CD4-positive, alpha-beta T cell treated with Interleukin-2 at 100 ng/mL for 4 hours (primary cell): ENCODE results near the gene COL5A3.
"Not testable (repeated sequence)": the region's sequence is repeated elsewhere in the genome, so short reads cannot be mapped to it uniquely, and the experiment has no call there.

Experiments
- DNase-seq: peaks from one replicate; pipeline ENCODE4 v3.0.0-alpha.2; 2020; ENCODE audit warnings: low spot score

Gene COL5A3

GRCh38 chr19:10010247-10010691 is at the start of gene COL5A3:
Gene COL5A3 (minus strand): TSS chr19:10010504. CDS start chr19:10010385, 119 bp downstream.
- no peak for DNase-seq

DNA sequence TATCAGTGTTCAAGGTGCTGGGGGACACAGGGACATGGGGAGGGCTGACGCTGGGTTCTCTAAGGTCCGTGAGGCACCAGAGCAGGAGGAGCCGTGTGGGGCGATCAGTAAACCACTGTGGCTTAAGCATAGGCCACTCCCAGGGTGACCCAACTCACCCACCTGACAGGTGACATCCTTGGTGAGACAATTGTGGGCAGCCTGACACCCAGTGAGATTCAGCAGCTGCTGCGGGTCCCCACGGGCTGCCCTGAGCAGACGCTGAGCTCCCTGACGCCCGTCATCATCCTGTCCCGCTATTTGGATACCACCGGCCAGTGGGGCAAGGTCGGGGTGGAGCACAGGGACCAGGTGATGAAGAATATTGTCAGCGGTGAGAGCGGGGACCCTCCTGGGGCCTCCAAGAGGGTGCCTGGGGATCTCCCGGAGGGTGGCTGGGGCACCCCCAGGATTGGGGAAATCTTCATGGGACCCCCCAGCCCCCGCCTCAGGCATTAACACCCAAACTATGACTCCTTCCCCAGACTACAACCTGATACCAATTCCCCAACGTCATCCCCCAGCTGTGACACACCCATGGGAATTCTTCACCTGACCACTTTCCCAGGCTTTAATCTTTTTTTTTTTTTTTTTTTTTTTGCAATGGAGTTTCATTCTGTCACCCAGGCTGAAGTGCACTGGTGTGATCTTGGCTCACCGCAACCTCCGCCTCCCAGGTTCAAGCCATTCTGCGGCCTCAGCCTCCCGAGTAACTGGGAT is 42.5 kb upstream of the COL5A3 start:
- no peak for DNase-seq

GRCh38 chr19:10049626-10050025 is 39.3 kb upstream of the COL5A3 start:
- no peak for DNase-seq

GRCh38 chr19:10045371-10045770 is 35.1 kb upstream of the COL5A3 start:
- DNase-seq, result no peak

DNA sequence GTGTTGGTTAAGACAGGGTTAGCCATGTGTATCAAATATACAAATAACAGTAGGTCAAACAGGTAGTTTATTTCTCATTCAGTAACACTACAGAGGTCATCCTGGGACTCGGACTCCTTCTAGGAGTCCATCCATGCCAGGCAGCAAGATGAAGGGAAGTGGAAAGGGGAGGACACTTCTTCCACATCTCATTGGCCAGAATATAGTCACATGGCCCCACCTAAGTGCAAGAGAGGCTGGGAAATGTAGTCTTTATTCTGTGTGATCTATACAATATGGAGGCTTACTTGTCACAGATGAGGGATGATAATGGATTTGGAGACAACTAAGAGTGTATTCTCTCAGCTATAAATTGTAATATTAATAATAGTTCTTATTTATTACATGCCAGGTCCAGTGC is 34.1 kb upstream of the COL5A3 start:
- no peak for DNase-seq

- DNase-seq, result no peak
These were observed 33.1 kb upstream of the COL5A3 start for GRCh38 chr19:10043286-10043927.

GRCh38 chr19:10037809-10038208 is 27.5 kb upstream of the COL5A3 start:
- no peak for DNase-seq

DNA sequence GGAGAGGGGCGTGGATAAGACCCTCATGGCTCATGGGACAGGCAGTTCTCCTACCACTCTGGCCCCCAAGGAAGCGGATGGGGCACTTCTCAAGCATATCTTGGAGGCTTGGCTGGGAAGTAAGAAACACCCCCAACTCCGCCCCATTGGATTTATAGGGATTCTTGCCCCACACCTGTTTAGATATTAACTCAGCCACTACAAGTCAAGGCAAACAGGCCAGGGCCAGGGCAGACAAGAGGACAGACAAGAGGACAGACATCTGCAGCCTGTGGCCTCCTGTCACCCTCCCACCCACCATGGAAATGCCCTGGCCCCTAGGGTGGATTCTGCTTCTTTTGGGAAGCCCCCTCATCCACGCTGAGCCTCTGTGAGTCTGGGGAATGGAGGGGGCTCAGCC is 27.1 kb upstream of the COL5A3 start:
- no peak for DNase-seq

GRCh38 chr19:10036601-10037071 is 26.3 kb upstream of the COL5A3 start:
- DNase-seq, result no peak

DNA sequence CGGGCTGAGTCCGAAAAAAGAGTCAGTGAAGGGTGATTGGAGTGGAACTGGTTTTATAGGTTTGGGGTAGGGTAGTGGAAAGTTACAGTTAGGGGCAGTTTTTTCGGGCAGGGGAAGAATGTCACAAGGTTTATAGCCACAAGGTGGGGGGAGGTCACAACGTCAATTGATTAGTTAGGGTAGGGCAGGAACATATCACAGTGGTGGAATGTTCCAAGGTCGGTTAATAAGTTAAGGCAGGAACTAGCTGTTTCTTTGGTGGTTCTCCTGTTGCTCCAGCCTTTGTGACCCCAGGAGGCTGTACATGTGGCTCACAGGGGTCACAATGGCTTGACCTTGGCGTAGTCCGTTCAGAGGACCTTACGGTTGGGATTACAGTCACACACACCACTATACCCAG is 23.3 kb upstream of the COL5A3 start:
- DNase-seq, result no peak

GRCh38 chr19:10027158-10027997 is 17.1 kb upstream of the COL5A3 start:
- peak; percentile 76 for DNase-seq

GRCh38 chr19:10026744-10027143 is 16.4 kb upstream of the COL5A3 start:
- DNase-seq, result no peak

- not testable (repeated sequence) for DNase-seq
These were observed 12.8 kb upstream of the COL5A3 start for GRCh38 chr19:10023096-10023495.

DNA sequence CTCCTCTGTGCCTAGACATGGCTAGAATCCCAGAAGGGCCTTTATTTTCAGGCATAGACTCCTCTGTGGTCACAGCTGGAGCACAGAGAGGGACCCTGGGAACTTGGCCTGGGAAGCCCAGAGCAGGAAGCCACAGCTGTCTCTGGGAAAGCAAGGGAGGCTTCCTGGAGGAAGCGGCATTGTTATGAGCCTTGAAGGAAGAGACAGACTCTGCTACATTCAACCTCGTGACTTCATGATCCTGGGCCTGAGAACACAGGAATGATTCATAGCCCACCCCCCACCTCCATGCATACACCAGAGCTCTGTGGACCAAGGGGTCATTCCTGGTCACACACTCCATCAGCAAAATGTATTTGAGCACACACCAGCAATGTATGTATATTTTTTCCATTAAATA is 11.6 kb upstream of the COL5A3 start:
- DNase-seq, result no peak

DNA sequence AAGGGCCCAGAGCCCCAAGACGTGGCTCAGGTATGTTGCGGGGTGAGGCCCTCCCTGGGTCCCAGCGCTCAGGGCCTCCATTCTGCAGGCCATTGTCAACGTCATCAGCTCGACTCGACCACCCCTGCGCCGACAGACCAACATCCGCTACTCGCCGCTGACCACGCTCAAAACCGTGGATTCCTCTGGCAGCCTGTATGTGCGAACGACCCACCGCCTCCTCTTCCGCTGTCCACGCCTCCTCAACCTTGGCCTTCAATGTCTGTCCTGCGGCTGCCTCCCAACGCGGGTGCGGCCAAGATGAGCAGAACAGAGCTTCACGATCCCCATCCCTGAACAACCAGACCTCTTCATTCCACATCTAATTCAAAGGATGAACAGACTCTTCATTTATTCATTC is 11.1 kb upstream of the COL5A3 start:
- DNase-seq, result no peak

GRCh38 chr19:10020851-10021250 is 10.5 kb upstream of the COL5A3 start:
- no peak for DNase-seq

GRCh38 chr19:10019246-10019645 is 8.9 kb upstream of the COL5A3 start:
- DNase-seq, result no peak

GRCh38 chr19:10018786-10019185 is 8.5 kb upstream of the COL5A3 start:
- no peak for DNase-seq

GRCh38 chr19:10018263-10018662 is 8.0 kb upstream of the COL5A3 start:
- DNase-seq, result no peak

- DNase-seq, result no peak
These were observed 3.7 kb upstream of the COL5A3 start for GRCh38 chr19:10013834-10014618.

DNA sequence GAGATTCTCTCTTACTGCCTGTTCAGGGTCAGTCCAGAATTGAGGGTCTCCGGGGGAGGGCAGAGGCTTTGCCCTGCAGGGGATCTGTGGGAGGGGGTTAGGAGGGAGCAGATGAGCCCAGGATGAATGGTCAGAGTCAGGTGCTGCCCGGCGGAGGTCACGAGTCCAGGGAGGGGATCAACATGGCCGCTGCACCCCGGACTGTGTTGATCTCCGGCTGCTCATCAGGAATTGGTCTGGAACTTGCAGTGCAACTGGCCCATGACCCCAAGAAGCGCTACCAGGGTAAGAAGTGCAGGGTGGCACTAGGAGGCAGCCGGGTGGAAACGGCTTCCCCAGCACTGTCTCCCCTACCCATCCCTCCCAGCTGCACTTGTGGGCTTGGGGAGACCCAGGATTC is 3.0 kb upstream of the COL5A3 start, which contains the start of gene RDH8:
Gene RDH8 (plus strand): TSS at position 168 of the 400 bp plus-strand sequence. CDS start 15 bp downstream, at position 183.
- no peak for DNase-seq

GRCh38 chr19:10011974-10012373 is 1.7 kb upstream of the COL5A3 start:
- no peak for DNase-seq
